Measurements from ENCODE around the gene NHSL2. TPM values are rescaled to one million over a fixed set of nuclear protein-coding genes. Genes with fewer than 3 reads are reported as not detected.

NHSL2 gene
- total and polyA plus RNA-seq, 3 experiments from 2014 or later, result 0.51 to 17.8 (median 1.1) TPM

- peak overlapping the region; percentile 29 to 94 (median 88) for H3K27ac Mint-ChIP-seq
Measured at GRCh38 chrX:72122621-72123337, 212.1 kb downstream of the NHSL2 start.

GRCh38 chrX:72123471-72124185, 213.0 kb downstream of the NHSL2 start:
- POLR2A ChIA-PET, result interaction anchor here (1.3 kb wide), 1 partner anchor 15 kb away, joined by 3 read pairs; no protein-coding TSS in a partner anchor
- no peaks in the 10 kb centered on the region for H3K9me3 Mint-ChIP-seq
- peaks cover 0 to 15% of the 10 kb centered on the region in 2 donors for H3K27me3 Mint-ChIP-seq
- DNase-seq, result no peak
- H3K27ac Mint-ChIP-seq, result peak overlapping the region; percentile 53 to 94 (median 85)
- CTCF ChIA-PET, result interaction anchor here (3.9 to 9.9 kb wide), 2 partner anchors 102 to 124 kb away, joined by 34 to 135 read pairs; no protein-coding TSS in a partner anchor
- peak overlapping the region in 2 of 7 donors; percentile 27 to 46 for H3K4me3 Mint-ChIP-seq
- H3K4me1 Mint-ChIP-seq, result peaks cover 66 to 69% (median 67%) of the 10 kb centered on the region in 3 donors
- no peak overlapping the region for H3K27ac ChIP-seq (ENCODE audit: low read depth, low read length)
- H3K27me3 ChIP-seq (ENCODE audit: insufficient read depth, low read length, poor library complexity, severe bottlenecking), result no peaks in the 10 kb centered on the region
- no peaks in the 10 kb centered on the region for H3K36me3 ChIP-seq (ENCODE audit: insufficient read depth, low read length)
- no peaks in the 10 kb centered on the region for H3K36me3 Mint-ChIP-seq
- H3K9me3 ChIP-seq (ENCODE audit: low read length), result no peaks in the 10 kb centered on the region
- H3K4me3 ChIP-seq (ENCODE audit: low read length), result no peak overlapping the region
- H3K4me1 ChIP-seq (ENCODE audit: insufficient read depth, low read length), result peaks cover 42% of the 10 kb centered on the region

More at GRCh38 chrX:72122621-72123337, 212.1 kb downstream of the NHSL2 start:
- Histone ChIP-seq H3K27me3 (ENCODE audit: insufficient read depth, low read length, poor library complexity, severe bottlenecking) (no peaks in the 10 kb centered on the region), H3K9me3 (ENCODE audit: low read length) (no peaks in the 10 kb centered on the region), H3K27ac (ENCODE audit: low read depth, low read length) (no peak overlapping the region), H3K4me3 (ENCODE audit: low read length) (no peak overlapping the region), H3K4me1 (ENCODE audit: insufficient read depth, low read length) (peaks cover 42% of the 10 kb centered on the region), H3K36me3 (ENCODE audit: insufficient read depth, low read length) (no peaks in the 10 kb centered on the region)
- Mint-ChIP-seq H3K36me3 (no peaks in the 10 kb centered on the region), H3K4me3 (peak overlapping the region in 4 of 7 donors; percentile 9 to 33 (median 28)), H3K27me3 (peaks cover 0 to 15% of the 10 kb centered on the region in 2 donors), H3K4me1 (peaks cover 66 to 69% (median 67%) of the 10 kb centered on the region in 3 donors), H3K9me3 (no peaks in the 10 kb centered on the region)
- DNase-seq, result no peak
- ChIA-PET CTCF (interaction anchor here (1.3 to 2.1 kb wide), 2 partner anchors 105 to 125 kb away, joined by 5 to 9 read pairs; no protein-coding TSS in a partner anchor), POLR2A (interaction anchor here (1.3 kb wide), 1 partner anchor 14 kb away, joined by 3 read pairs; no protein-coding TSS in a partner anchor)

DNA sequence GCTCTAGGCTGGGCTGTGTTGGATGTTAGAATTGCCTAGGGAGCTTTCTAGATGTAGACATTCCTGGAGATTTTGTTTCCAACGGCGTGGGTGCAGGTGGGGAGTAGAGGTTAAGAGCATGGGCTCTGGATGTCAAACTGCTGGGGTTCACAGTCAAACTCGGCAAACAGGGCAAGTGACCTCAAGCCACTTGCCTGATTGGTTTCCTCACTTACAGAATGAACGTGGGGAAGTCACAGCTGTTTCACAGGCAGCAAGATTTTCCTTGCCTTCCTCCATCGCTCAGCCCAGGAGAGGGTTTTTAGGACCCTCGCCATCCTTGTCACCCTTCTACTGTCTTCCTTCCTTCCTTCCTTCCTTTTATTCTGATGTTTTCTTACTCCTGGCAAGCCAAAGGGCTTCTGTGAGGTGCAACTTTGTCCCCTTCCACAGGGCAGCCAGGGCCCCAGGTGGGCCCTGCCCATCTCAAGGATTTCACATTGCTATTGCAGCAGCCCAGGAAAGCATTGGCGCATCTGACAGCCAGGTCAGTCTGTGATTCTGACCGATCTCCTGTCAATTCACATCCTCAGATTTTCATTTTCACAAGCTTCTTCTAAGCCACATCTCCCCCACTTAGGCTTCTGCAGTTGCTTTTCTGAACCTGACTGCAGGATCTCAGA, 214.0 kb downstream of the NHSL2 start:
- no peaks in the 10 kb centered on the region for H3K27me3 ChIP-seq (ENCODE audit: insufficient read depth, low read length, poor library complexity, severe bottlenecking)
- H3K4me3 ChIP-seq (ENCODE audit: low read length), result no peak overlapping the region
- no peak overlapping the region for H3K27ac ChIP-seq (ENCODE audit: low read depth, low read length)
- no peaks in the 10 kb centered on the region for H3K9me3 ChIP-seq (ENCODE audit: low read length)
- H3K4me1 Mint-ChIP-seq, result peaks cover 66 to 70% (median 70%) of the 10 kb centered on the region in 3 donors
- CTCF ChIA-PET, result interaction anchor here (2.1 to 9.9 kb wide), 3 partner anchors 30 to 125 kb away, joined by 6 to 135 read pairs (median 34); no protein-coding TSS in a partner anchor
- H3K4me1 ChIP-seq (ENCODE audit: insufficient read depth, low read length), result peaks cover 42% of the 10 kb centered on the region
- peak overlapping the region in 7 of 8 donors; percentile 53 to 94 (median 80) for H3K27ac Mint-ChIP-seq
- no peaks in the 10 kb centered on the region for H3K9me3 Mint-ChIP-seq
- POLR2A ChIA-PET, result interaction anchor here (1.3 kb wide), 1 partner anchor 16 kb away, joined by 3 read pairs; no protein-coding TSS in a partner anchor
- no peaks in the 10 kb centered on the region for H3K36me3 Mint-ChIP-seq
- peaks cover 0 to 17% of the 10 kb centered on the region in 2 donors for H3K27me3 Mint-ChIP-seq
- no peaks in the 10 kb centered on the region for H3K36me3 ChIP-seq (ENCODE audit: insufficient read depth, low read length)
- H3K4me3 Mint-ChIP-seq, result peak overlapping the region in 5 of 7 donors; percentile 0 to 58 (median 45)
- no peak for DNase-seq

- no peaks in the 10 kb centered on the region for H3K36me3 Mint-ChIP-seq
- H3K9me3 ChIP-seq (ENCODE audit: low read length), result no peaks in the 10 kb centered on the region
- no peak overlapping the region for H3K27ac ChIP-seq (ENCODE audit: low read depth, low read length)
- no peak overlapping the region for H3K4me3 ChIP-seq (ENCODE audit: low read length)
- H3K36me3 ChIP-seq (ENCODE audit: insufficient read depth, low read length), result no peaks in the 10 kb centered on the region
- ChIA-PET CTCF (interaction anchor here (1.7 to 9.9 kb wide), 5 partner anchors 24 to 126 kb away, joined by 4 to 135 read pairs (median 6); no protein-coding TSS in a partner anchor), POLR2A (no interaction called here)
- no peaks in the 10 kb centered on the region for H3K9me3 Mint-ChIP-seq
- no peak for DNase-seq
- H3K4me1 Mint-ChIP-seq, result peaks cover 60 to 64% (median 62%) of the 10 kb centered on the region in 3 donors
- H3K27me3 ChIP-seq (ENCODE audit: insufficient read depth, low read length, poor library complexity, severe bottlenecking), result no peaks in the 10 kb centered on the region
- H3K27ac Mint-ChIP-seq, result peak overlapping the region in 7 of 8 donors; percentile 40 to 94 (median 71)
- peak overlapping the region in 2 of 7 donors; percentile 14 to 54 for H3K4me3 Mint-ChIP-seq
- peaks cover 0 to 15% of the 10 kb centered on the region in 2 donors for H3K27me3 Mint-ChIP-seq
- H3K4me1 ChIP-seq (ENCODE audit: insufficient read depth, low read length), result peaks cover 42% of the 10 kb centered on the region
Measured at GRCh38 chrX:72125331-72126047, 214.8 kb downstream of the NHSL2 start.

DNA sequence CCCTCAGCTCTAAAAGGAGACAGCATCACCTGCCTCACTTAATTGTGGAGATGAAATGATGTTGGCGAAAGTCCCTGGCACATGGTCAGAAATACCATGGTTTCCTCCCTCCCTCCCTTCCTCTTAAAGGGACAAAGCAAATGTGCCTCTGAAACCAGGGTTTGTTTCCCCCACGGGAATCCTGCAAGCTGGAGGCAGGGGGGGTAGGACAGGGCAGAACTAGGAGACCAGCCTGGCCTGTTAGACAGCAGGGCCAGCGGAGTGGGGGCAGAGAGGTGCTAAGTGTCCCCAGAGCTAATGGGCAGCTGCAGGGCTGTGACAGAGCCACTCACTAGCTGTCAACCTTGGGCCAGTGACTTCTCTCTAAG, 215.4 kb downstream of the NHSL2 start:
- H3K36me3 Mint-ChIP-seq, result no peaks in the 10 kb centered on the region
- no peaks in the 10 kb centered on the region for H3K9me3 Mint-ChIP-seq
- no peak for DNase-seq
- H3K27ac Mint-ChIP-seq, result peak overlapping the region in 6 of 8 donors; percentile 40 to 88 (median 62)
- H3K27me3 ChIP-seq (ENCODE audit: insufficient read depth, low read length, poor library complexity, severe bottlenecking), result no peaks in the 10 kb centered on the region
- ChIA-PET POLR2A (no interaction called here), CTCF (interaction anchor here (0.6 to 9.9 kb wide), 8 partner anchors 21 to 127 kb away, joined by 3 to 135 read pairs (median 4); no protein-coding TSS in a partner anchor)
- H3K36me3 ChIP-seq (ENCODE audit: insufficient read depth, low read length), result no peaks in the 10 kb centered on the region
- H3K27me3 Mint-ChIP-seq, result peaks cover 0 to 13% of the 10 kb centered on the region in 2 donors
- no peak overlapping the region for H3K27ac ChIP-seq (ENCODE audit: low read depth, low read length)
- H3K4me1 Mint-ChIP-seq, result peaks cover 55 to 58% (median 56%) of the 10 kb centered on the region in 3 donors
- H3K4me3 Mint-ChIP-seq, result no peak overlapping the region
- H3K4me1 ChIP-seq (ENCODE audit: insufficient read depth, low read length), result peaks cover 36% of the 10 kb centered on the region
- no peak overlapping the region for H3K4me3 ChIP-seq (ENCODE audit: low read length)
- H3K9me3 ChIP-seq (ENCODE audit: low read length), result no peaks in the 10 kb centered on the region

GRCh38 chrX:72126539-72127140, 216.0 kb downstream of the NHSL2 start:
- CTCF ChIA-PET, result interaction anchor here (0.6 to 9.9 kb wide), 8 partner anchors 21 to 127 kb away, joined by 3 to 135 read pairs (median 4); no protein-coding TSS in a partner anchor
- H3K4me1 ChIP-seq (ENCODE audit: insufficient read depth, low read length), result peaks cover 30% of the 10 kb centered on the region
- no peaks in the 10 kb centered on the region for H3K36me3 ChIP-seq (ENCODE audit: insufficient read depth, low read length)

More at GRCh38 chrX:72126539-72127140, 216.0 kb downstream of the NHSL2 start:
- Histone ChIP-seq H3K4me3 (ENCODE audit: low read length) (no peak overlapping the region), H3K9me3 (ENCODE audit: low read length) (no peaks in the 10 kb centered on the region), H3K27ac (ENCODE audit: low read depth, low read length) (no peak overlapping the region), H3K27me3 (ENCODE audit: insufficient read depth, low read length, poor library complexity, severe bottlenecking) (no peaks in the 10 kb centered on the region)
- peak; percentile 67 to 84 (median 72) for DNase-seq
- H3K36me3 Mint-ChIP-seq, result no peaks in the 10 kb centered on the region
- H3K9me3 Mint-ChIP-seq, result no peaks in the 10 kb centered on the region
- H3K27me3 Mint-ChIP-seq, result peaks cover 0 to 13% of the 10 kb centered on the region in 2 donors
- H3K27ac Mint-ChIP-seq, result peak overlapping the region; percentile 43 to 90 (median 79)
- peak overlapping the region in 4 of 7 donors; percentile 2 to 46 (median 32) for H3K4me3 Mint-ChIP-seq
- POLR2A ChIA-PET, result interaction anchor here (1.0 kb wide), 1 partner anchor 81 kb away, joined by 3 read pairs; no protein-coding TSS in a partner anchor
- H3K4me1 Mint-ChIP-seq, result peaks cover 48 to 52% (median 51%) of the 10 kb centered on the region in 3 donors

All from CD8-positive, alpha-beta memory T cell (primary cell).